ENCODE data around the gene LOXL1. TPM values are rescaled to one million over a fixed set of nuclear protein-coding genes. Genes with fewer than 3 reads are reported as not detected.

LOXL1 gene
- total RNA-seq (2021) (117 and 128 TPM in 2 replicates), Bru-seq, nascent RNA (percentile 74 among the genes with signal in this experiment), BruChase-seq, experiment 1, labeled RNA remaining after a 2-hour chase (percentile 88 among the genes with signal in this experiment), BruChase-seq, experiment 2, labeled RNA remaining after a 6-hour chase (percentile 81 among the genes with signal in this experiment)
- long read RNA-seq, transcript LOXL1-201 (7 exons, 2,351 nt), result major isoform, 406 of 462 reads
- long read RNA-seq, partial matches to known transcripts, result 1 of 462 reads
- long read RNA-seq, other reads (novel, unspliced or antisense), result 55 of 462 reads

- intact Hi-C loops (cut with micrococcal nuclease; ENCODE audit: unreplicated experiment), result no loop called here
- CTCF ChIA-PET, result interaction anchor here (0.5 to 1.4 kb wide), 4 partner anchors 20 to 366 kb away, joined by 3 to 7 read pairs (median 5); no protein-coding TSS in a partner anchor
- no peaks in the 10 kb centered on the region for H3K27me3 ChIP-seq (replicated peaks; ENCODE audit: insufficient read depth, low read depth, low read length, poor library complexity)
- POLR2A ChIA-PET (ENCODE audit: low non-redundant PET), result interaction anchor here (0.6 kb wide), 1 partner anchor 682 kb away, joined by 3 read pairs; no protein-coding TSS in a partner anchor
- H3K36me3 ChIP-seq (ENCODE audit: insufficient read depth, low read length, poor library complexity, severe bottlenecking), result peaks cover 7% of the 10 kb centered on the region
- H3K9me3 ChIP-seq (ENCODE audit: low read depth, low read length, poor library complexity, severe bottlenecking), result no peaks in the 10 kb centered on the region
- H3K27ac ChIP-seq (ENCODE audit: low read depth, low read length, poor library complexity, severe bottlenecking), result peak within 1 kb of the TSS; percentile 89
- BruUV-seq (replicated peaks), result TSS peak; percentile 10
- DNase-seq (ENCODE audit: low spot score), result peak; percentile 91
- H3K4me1 ChIP-seq (ENCODE audit: insufficient read depth, low read length, poor library complexity, severe bottlenecking), result peaks cover 56% of the 10 kb centered on the region
- no peak for TF ChIP-seq CTCF (conservative IDR thresholded peaks at IDR 0.05; ENCODE audit: low read depth, low read length)
- TF ChIP-seq EZH2 (IDR thresholded peaks at IDR 0.05; ENCODE audit: borderline replicate concordance, low read depth, low read length, poor library complexity, severe bottlenecking), result no peak
- peak within 1 kb of the TSS; percentile 86 for H3K4me3 ChIP-seq (ENCODE audit: low read depth, low read length, poor library complexity, severe bottlenecking)
These were observed at the start of gene LOXL1 for GRCh38 chr15:73926219-73927002. TSS of gene LOXL1 (plus strand) at chr15:73926462. CDS start at chr15:73926784, 322 bp downstream.

GRCh38 chr15:73879426-73879825 lies 46.8 kb upstream of the LOXL1 start:
- DNase-seq (ENCODE audit: low spot score), result no peak
- TF ChIP-seq CTCF (conservative IDR thresholded peaks at IDR 0.05; ENCODE audit: low read depth, low read length) (no peak), EZH2 (IDR thresholded peaks at IDR 0.05; ENCODE audit: borderline replicate concordance, low read depth, low read length, poor library complexity, severe bottlenecking) (no peak)
- no peaks in the 10 kb centered on the region for H3K9me3 ChIP-seq (ENCODE audit: low read depth, low read length, poor library complexity, severe bottlenecking)
- H3K27me3 ChIP-seq (replicated peaks; ENCODE audit: insufficient read depth, low read depth, low read length, poor library complexity), result peaks cover 6% of the 10 kb centered on the region
- no peak overlapping the region for H3K27ac ChIP-seq (ENCODE audit: low read depth, low read length, poor library complexity, severe bottlenecking)
- intact Hi-C loops (cut with micrococcal nuclease; ENCODE audit: unreplicated experiment), result no loop called here
- BruUV-seq (replicated peaks), result no TSS peak
- no peak overlapping the region for H3K4me3 ChIP-seq (ENCODE audit: low read depth, low read length, poor library complexity, severe bottlenecking)
- no peaks in the 10 kb centered on the region for H3K4me1 ChIP-seq (ENCODE audit: insufficient read depth, low read length, poor library complexity, severe bottlenecking)
- CTCF ChIA-PET, result no interaction called here
- POLR2A ChIA-PET (ENCODE audit: low non-redundant PET), result no interaction called here
- no peaks in the 10 kb centered on the region for H3K36me3 ChIP-seq (ENCODE audit: insufficient read depth, low read length, poor library complexity, severe bottlenecking)

- Histone ChIP-seq H3K9me3 (ENCODE audit: low read depth, low read length, poor library complexity, severe bottlenecking) (no peaks in the 10 kb centered on the region), H3K4me3 (ENCODE audit: low read depth, low read length, poor library complexity, severe bottlenecking) (no peak overlapping the region), H3K36me3 (ENCODE audit: insufficient read depth, low read length, poor library complexity, severe bottlenecking) (no peaks in the 10 kb centered on the region), H3K27ac (ENCODE audit: low read depth, low read length, poor library complexity, severe bottlenecking) (no peak overlapping the region), H3K4me1 (ENCODE audit: insufficient read depth, low read length, poor library complexity, severe bottlenecking) (no peaks in the 10 kb centered on the region), H3K27me3 (replicated peaks; ENCODE audit: insufficient read depth, low read depth, low read length, poor library complexity) (peaks cover 6% of the 10 kb centered on the region)
- TF ChIP-seq EZH2 (IDR thresholded peaks at IDR 0.05; ENCODE audit: borderline replicate concordance, low read depth, low read length, poor library complexity, severe bottlenecking), result no peak
- TF ChIP-seq CTCF (conservative IDR thresholded peaks at IDR 0.05; ENCODE audit: low read depth, low read length), result no peak
- POLR2A ChIA-PET (ENCODE audit: low non-redundant PET), result no interaction called here
- CTCF ChIA-PET, result no interaction called here
- no peak for DNase-seq (ENCODE audit: low spot score)
- intact Hi-C loops (cut with micrococcal nuclease; ENCODE audit: unreplicated experiment), result no loop called here
- no TSS peak for BruUV-seq (replicated peaks)
These were observed 44.5 kb upstream of the LOXL1 start for GRCh38 chr15:73881579-73882320.

Data from A673 (cell line).